Stromal cell of bone marrow (primary cell): ENCODE results near the gene APOF.
"Not testable (repeated sequence)": the region's sequence is repeated elsewhere in the genome, so short reads cannot be mapped to it uniquely, and the experiment has no call there.

Source experiments
- DNase-seq: peaks from one replicate; pipeline ENCODE4 v3.0.0-alpha.2; 2012; ENCODE audit warnings: low read depth

The APOF gene

DNA sequence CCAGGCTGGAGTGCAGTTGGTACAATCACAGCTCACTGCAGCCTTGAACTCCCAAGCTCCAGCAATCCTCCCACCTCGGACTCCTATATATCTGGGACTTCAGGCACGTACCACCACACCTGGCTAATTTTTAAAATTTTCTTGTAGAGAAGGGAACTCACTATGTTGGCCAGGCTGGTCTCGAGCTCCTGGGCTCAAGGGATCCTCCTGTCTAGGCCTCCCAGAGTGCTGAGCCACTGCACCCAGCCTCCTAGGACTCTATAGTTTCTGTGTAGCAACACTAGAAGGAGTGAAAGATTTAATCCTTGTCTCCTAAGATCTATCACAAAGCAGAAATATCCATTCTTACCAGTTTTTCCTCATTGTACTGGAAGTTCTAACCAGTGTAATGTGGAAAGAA lies 4.3 kb upstream of the APOF start:
- DNase-seq: no peak

DNA sequence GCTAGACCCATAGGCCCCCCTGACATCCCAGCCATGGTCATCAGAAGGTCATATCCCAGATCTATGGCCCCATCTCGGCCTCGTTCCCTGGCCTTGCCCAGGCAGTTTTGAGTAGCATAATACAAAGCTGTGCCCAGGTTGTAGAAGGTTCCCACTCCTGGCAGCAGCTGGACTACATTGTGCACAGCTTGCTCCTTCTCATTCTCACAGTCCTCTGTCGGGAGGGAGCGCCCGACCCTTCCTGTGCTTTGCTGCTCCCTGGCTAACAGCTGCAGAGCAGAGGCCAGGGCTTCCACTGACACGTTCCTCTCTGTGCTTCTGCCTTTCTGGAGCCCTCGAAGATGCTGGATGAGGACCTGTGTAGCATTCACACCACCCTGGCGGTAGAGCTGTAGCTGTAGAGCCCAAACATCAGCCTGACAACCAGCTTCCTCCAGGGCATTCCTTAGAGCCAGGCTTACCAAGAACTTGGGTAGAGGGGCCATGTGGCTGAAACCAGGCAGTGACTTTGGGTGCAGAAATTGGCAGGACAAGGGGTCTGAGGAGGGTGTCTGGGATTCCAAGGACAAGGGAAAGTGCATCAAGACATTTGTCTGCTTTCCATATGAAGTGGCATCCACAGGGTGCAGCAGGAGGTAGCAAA lies 1.0 kb downstream of the APOF start:
- DNase-seq: no peak

DNA sequence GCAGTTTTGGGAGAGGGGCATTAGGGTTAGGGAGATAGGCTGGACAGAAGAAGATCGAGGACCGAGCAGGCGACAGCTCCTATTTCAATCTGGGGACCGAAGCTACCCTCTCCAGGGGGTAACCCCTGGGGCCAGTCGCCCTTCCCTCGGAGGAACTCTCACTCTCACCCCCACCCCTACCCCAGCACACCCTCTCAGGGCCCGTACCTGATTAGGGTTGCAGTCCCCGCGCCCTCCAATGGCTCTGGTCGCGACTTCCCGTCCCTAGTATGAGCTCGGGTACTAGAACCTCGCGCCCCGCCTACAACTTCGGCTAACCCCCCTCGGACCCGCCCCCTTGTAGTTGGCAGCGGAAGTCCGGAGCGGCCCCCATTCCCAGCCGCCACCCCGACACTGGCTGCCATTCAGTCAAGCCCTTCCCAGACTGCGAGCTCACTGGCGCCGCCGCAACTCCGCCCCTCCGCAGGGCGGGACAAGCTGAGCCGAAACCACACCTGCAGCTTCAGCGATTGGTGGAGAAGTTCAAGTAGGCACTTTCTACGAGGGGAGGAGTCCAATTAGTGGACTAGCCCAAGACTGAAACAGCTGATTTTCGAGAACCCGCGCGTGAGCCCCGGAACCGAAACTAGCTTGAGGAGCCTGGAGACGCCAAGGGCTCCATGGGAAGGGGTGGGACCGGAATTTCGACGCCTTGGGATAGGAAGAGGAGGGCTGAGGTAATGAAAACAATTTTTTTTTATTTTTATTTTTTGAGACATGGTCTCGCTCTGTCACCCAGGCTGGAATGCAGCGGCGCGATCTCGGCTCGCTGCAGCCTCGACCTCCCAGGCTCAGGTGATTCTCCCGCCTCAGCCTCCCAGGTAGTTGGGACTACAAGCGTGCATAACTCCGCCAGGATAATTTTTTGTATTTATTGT lies 2.5 kb downstream of the APOF start, which contains the start of gene STAT2:
Gene STAT2, minus strand, starts transcription at position 257 of the 917 bp plus-strand sequence. CDS start 3,536 bp downstream, outside the sequence.
- peak; percentile 100 for DNase-seq

DNA sequence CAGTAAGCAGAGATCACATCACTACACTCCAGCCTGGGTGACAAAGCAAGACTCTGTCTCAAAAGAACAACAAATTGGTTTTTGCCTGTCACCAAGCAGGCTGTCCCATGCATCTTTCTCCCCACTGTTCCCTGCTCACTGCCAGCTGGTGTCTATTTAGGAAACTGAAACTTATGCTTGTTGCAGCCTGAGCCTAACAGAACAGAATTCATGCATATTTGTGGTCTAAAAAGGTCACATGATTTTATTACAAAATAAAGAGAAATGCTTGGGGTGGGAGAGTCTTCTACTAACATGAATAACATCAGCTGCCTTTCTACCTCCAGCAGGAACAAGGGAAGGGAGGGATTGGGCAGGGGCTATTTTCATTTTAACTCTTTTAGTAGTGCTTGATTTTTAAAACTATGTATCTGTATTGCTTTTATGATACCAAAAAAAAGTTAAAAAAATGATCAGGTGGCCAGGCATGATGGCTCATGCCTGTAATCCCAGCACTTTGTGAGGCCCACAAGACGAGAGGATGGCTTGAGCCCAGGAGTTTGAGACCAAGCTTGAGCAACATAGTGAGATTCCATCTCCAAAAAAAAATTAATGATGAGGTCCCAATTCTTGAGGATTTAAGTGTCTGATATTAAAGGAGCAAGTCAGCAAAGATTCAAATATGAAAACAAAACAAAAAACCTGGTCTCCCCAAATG lies 3.7 kb downstream of the APOF start:
- DNase-seq: peak; percentile 72

DNA sequence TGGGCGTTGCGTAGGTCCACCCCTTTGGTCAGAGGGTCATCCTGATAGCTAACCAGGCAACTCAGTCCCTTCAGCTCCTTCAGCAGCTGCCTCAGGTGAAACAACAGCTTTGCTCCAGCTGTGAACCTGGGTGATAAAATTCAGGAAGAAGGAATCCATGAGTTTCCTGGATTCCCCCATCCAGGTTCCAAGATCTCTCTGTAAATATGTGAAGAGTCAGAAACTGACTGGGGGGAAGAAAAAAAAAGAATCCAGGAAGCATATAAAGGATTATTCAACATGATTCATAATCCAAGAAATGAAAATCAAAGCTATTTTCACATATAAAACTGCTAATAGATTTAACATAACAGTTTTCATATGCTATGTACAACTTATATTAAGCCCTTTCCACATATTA lies 11.3 kb downstream of the APOF start:
- no peak for DNase-seq

DNA sequence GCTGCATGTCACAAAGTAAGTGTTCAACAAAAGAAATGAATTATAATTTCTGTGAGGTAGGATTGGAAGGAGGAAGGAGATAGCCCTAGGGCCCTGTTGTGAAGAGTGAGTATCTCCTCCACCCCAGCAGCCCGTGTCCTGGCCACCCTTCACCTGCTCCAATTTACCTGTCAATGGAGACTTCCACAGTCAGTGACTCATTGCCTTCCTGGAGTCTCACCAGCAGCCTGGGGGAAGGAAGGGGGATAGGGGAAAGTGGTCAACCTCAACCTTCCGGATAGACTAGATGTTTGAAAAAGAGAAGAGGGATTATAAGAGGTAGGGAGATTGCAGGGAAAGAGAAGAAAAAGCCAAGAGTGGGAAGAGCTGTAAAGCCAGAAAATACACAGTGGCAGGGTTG lies 12.0 kb downstream of the APOF start:
- no peak for DNase-seq

DNA sequence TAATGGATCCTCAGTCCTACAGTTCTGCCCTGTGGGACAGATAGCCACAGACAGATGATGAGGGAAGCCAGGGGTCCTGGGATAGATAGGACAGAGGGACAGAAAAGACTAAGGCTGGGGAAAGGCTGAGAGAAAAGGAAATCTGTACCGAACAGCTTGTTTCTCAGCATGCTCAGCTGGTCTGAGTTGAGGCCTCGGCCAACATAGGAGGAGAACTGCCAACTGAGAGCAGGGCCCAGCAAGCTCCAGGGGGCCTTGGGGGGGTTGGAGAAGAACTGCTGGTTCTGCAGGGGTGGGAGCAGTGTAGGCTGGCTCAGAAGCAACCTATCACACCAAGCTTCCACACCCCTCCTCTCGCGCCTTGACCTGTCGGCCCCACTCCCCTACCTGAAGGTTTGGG lies 13.9 kb downstream of the APOF start:
- DNase-seq: no peak

DNA sequence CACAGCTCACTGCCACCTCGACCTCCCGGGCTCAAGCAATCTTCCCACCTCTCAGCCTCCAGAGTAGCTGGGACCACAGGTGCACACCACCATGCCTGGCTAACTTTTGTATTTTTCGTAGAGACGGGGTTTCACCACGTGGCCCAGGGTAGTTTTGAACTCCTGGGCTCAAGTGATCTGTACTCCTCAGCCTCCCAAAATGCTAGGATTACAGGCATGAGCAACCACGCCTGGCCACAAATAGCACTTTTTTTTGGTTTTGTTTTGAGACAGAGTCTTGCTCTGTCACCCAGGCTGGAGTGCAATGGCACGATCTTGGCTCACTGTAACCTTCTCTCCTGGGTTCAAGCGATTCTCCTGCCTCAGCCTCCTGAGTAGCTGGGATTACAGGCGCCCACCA lies 15.4 kb downstream of the APOF start:
- DNase-seq: not testable (repeated sequence)

DNA sequence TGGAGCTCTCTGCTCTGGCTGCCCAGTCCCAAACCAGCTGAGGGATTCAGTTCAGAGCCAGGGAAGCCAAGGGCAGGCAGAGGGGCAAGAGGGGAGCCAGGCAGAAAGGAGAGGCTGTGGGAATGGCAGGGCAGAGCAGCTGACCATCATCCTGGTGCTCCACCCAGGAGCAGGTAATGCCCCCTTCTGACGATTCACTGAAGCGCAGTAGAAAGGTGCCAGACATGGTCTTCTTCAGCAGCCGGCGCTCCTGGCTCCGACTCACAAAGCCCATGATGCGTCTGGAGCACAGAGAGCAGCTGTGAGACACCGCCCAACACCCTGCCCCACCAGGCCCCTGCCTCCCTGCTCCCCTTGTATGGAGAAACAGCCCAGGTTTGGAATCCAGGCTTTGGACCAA lies 16.0 kb downstream of the APOF start:
- no peak for DNase-seq

DNA sequence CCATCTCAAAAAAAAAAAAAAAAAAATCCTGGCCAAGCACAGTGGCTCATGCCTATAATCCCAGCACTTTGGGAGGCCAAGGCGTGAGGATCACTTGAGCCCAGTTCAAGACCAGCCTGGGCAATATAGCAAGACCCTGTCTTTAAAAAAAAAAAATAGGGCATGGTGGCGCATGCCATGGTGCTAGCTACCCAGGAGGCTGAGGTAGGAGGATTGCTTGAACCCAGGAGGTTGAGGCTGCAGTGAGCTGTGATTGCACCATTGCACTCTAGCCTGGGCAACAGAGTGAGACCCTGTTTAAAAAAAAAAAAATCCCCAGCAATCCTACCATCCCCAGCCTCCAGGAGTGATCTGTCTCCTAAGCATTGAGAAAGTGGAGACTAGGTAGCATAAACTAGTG lies 20.4 kb downstream of the APOF start:
- DNase-seq: not testable (repeated sequence)

DNA sequence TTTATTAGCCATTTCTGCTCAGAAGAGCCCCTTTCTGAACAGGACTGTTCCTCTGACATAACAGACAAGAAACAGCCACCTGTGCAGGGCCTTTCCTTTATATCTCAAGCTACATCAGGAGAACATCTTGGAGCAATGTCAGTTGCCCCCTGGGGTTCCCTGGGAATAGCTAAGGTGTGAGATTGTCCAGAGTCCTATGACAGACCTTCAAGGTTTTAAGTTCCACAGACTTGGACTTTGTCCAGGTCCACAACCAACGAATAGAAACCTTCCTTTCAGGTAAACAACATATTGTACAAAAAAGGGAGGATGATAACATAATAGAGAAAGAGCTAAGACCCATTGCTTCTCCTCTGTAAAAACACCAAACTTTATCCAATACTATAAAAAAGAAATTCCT lies 21.0 kb downstream of the APOF start:
- DNase-seq: no peak

DNA sequence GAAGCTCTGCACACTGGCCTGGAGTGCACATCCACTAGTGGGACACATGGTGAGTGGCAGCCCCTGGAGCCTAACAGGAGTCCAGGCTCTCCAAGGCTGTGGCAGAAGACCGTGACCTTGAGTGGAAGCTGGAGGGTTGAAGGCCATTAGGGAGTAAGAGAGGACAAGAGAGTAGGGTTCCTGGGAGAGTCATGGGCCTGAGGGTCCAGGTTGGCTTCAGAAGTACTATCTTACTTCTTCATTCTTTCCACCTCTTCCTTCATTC lies 23.6 kb downstream of the APOF start:
- DNase-seq: no peak

DNA sequence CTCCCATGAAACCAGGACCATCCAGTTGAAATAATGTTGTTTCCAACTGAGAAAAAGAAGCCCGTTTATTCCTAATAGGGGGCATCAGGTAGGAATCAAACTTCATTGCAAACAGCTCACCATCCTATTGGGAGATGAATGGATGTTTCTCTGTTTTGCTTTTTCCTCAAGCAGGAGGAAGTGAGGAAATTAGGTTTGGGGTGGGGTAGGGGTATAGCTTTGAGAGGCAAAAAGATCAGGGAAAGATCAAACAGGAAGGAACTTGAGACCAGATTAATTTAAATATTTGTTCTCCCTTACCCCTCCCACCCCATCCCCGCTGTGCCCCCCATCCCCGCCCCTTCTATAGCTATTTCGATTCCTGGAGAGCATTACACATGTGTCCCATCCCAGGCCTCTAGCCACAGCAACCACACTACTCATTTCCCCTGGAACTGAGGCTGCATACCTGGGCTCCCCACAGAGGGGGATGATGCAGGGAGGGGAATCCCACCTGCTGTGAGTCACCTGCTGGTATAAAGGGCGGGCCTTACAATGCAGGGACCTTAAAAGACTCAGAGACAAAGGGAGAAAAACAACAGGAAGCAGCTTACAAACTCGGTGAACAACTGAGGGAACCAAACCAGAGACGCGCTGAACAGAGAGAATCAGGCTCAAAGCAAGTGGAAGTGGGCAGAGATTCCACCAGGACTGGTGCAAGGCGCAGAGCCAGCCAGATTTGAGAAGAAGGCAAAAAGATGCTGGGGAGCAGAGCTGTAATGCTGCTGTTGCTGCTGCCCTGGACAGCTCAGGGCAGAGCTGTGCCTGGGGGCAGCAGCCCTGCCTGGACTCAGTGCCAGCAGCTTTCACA lies 24.1 kb downstream of the APOF start, which contains the start of gene IL23A:
Gene IL23A, plus strand, starts transcription at position 577 of the 850 bp plus-strand sequence. Its CDS starts 161 bp downstream, at position 738.
- no peak for DNase-seq

DNA sequence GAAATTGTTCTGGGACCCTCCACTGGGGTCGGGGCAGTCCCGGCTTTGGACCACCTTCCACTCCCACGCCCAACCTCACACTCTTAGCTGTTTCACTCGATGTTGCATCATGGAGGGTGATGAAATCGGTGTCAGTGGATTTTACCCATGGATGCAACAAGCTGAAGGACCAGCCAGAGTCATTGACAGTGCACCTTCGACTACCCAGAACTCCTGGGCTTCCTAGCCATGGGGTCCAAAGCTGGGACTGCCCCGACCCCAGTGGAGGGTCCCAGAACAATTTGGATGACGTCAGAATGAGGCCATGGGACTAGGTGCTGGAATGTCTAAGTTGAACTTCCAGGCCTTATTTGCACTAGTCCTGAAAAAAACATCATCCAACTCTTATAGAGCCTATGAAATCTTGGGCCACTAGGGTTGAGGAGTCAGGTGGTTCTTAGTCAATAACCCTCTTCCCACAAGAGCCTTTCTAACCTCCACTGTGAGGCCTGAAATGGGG lies 24.9 kb downstream of the APOF start:
- no peak for DNase-seq

DNA sequence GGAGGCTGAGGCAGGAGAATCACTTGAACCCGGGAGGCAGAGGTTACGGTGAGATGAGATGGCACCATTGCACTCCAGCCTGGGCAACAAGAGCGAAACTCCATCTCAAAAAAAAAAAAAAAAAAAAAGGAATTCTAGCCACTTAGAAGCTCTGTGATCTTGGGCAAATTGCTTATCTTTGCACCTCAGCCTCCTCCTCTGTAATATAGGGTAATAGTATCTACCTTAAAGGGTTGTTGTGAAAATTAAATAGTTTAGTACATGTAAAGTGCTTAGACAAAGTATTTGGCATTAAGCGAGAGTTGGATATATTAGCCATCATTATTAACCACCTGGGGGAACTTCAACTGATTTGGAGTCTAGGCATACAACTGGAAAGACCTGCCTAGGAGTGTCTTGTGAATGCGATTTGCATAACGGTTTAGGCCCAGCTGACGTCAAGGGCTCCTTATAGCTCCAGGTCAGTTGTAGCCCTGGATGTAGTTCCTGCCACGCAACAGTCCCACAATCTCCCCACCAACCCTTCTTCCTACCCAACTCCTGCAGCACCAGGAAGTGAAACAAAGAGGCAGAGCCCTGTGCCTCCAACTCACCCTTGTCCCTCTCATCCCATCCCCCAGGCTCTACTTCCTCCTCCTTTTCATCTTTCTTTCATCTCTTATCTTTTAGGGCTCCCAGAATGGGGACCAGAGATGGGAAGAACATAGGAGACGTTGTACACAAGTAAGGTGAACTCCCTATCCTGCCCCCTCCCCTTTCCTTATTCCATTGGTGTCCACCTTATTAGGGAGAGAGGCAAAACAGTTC lies 26.1 kb downstream of the APOF start:
- no peak for DNase-seq

DNA sequence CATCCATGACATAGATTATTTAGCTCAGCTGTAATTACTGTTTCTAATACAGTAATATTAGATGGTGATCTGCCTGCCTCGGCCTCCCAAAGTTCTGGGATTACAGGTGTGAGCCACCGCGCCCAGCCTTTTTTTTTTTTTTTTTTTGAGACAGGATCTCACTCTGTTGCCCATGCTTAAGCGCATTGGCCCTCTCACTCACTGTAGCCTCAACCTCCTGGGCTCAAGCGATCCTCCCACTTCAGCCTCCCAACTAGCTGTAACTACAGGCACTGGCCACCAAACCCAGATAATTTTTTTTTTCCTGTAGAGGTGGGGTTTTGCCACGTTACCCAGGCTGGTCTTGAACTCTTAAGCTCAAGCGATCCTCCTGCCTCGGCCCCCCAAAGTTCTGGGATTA lies 27.1 kb downstream of the APOF start:
- not testable (repeated sequence) for DNase-seq

DNA sequence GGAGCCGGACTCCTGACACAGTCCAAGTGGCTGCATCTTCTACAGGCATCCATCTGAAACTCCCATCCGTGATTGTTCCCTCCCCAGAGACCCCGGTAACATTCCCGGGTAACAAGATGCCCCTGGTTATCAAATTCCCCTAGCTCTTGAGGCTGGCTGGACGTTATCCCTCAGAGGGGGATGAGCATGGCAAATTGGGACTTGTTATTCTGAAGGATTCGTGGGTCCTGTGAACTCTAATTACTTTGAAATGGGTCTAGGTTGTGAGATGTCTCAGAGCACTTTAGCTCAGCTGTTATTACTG lies 28.2 kb downstream of the APOF start:
- DNase-seq: no peak

DNA sequence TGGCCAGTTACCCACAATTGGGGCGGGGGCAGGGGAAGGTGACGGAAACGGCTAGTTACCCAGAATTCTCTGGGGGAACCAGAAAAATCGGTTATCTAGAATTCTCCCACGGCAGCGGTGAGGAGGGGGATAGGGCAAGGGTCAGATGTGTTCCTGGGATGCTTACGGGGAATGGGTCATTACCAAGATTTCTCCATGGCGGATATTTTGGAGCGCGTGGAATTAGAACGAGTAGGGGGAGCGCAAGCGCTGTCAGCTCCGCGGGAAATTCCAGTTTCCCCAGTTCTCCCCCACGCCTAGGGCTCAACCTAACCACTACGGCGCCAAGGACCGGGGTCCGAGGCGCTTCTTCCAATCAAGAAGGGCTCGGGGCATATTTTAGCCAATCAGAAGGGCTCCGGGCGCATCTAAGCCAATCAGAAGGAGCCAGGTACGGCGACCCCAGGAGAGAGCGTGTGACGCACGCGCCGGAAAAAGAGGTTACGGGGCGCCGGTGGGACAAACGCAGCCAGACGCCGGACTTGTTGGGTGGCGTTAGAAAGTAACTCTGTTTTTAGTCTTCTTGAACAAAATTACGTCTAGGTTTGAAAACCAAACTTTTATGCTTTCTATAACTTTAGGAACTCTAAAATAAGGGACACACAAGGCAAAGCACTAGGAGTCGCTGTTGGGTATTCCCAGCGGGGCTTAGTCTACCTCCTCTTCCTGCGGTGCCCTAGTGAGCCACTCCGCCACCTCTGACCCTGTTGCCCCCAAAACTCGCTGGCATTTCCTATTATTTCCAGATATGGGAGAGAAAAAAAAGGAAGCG lies 28.8 kb downstream of the APOF start, which contains the start of gene PAN2:
Gene PAN2, minus strand, starts transcription at position 322 of the 811 bp plus-strand sequence. CDS start 906 bp downstream, outside the sequence.
- peak; percentile 97 for DNase-seq

DNA sequence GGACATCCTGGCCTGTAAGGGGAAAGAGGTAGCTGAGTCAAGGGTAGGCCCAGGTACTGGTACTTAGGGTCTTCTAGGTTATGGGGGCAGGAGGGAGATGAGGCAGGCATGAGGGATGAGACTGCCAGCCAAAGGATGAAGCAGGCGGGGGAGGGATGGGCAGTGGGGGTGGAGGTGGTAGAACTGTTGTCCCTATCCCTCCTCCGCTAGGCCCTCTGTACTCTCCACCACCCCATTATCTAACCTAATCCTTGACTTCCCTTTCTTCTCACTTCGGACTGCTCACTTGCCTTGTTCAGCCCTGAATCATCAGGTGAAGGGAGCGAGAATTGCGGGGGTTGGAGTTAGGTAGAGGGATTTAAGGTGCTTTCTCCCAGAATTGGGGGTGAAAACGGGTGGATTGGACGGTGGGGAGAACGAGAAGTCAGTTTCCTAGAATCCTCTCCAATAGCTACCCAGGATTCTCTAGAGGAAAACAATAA lies 29.4 kb downstream of the APOF start:
- no peak for DNase-seq
